HepG2 (cell line): Measurements from ENCODE around the gene PDXDC1. TPM values are rescaled to one million over a fixed set of nuclear protein-coding genes. Genes with fewer than 3 reads are reported as not detected.
"Not testable (repeated sequence)": the region's sequence is repeated elsewhere in the genome, so short reads cannot be mapped to it uniquely, and the experiment has no call there.

Experiments used
- ATAC-seq: fragments of 200-7000 bp; cut with Tn5 transposase; 3 replicates; pipeline ENCODE4 v1.9.1; 2020; ENCODE audit warnings: mild to moderate bottlenecking, moderate library complexity
- BruUV-seq: library from RNA; stranded (reverse); fragments of 400-500 nt; replicated peaks from 2 replicates; lab custom pipeline; 2021; lab: Mats Ljungman, UMichigan
- CTCF ChIA-PET: fragments of 300-600 bp; formaldehyde crosslinking; extraction: SDS; loops from one replicate; lab custom pipeline; 2021; ENCODE audit warnings: low total read pairs, inconsistent platforms, low intra/inter-chr PET ratio; lab: Yijun Ruan, JAX
- POLR2A ChIA-PET: fragments of 350-600 bp; sonication (Branson Sonifier 250); formaldehyde crosslinking; loops from one replicate; lab custom pipeline; 2020; ENCODE audit warnings: antibody characterized with exemption, inconsistent platforms; lab: Yijun Ruan, JAX
- DNase-seq: peaks from one replicate; pipeline ENCODE4 v3.0.0-alpha.2; 2015; ENCODE audit warnings: low spot score
- FAIRE-seq: peaks from 3 replicates; lab custom pipeline; 2011; peaks lifted over from hg19 to GRCh38; lab: Jason Lieb, UNC
- H2AFZ ChIP-seq: one replicate; pipeline ENCODE4 v1.6.1; 2011; ENCODE audit warnings: low read length, inconsistent platforms
- H3K27ac ChIP-seq: fragments of 300-600 bp; 3 replicates; pipeline ENCODE4 v1.8.0; 2011; ENCODE audit warnings: mixed run types, mild to moderate bottlenecking, mixed read lengths, low read length, inconsistent platforms; ENCODE audit not compliant: insufficient read depth; ENCODE audit errors: extremely low read length
- H3K27me3 ChIP-seq, 2 experiments: fragments of 200-600 bp in 1 of 2; 2 replicates in 1 of 2; 3 replicates in 1 of 2; pipeline versions ENCODE4 v1.6.0 to v1.8.0; 2011; ENCODE audit warnings: low read length in 2 of 2, mild to moderate bottlenecking in 2 of 2, moderate library complexity in 2 of 2, inconsistent platforms in 1 of 2; ENCODE audit not compliant: insufficient read depth in 2 of 2, control insufficient read depth in 1 of 2
- H3K36me3 ChIP-seq, 2 experiments: fragments of 200-600 bp in 1 of 2; replicated peaks in 1 of 2; 2 replicates in 1 of 2; 3 replicates in 1 of 2; pipeline versions ENCODE4 v1.5.1 to v1.8.0; 2011; ENCODE audit warnings: low read length in 2 of 2, inconsistent platforms in 1 of 2; ENCODE audit not compliant: insufficient read depth in 2 of 2, control insufficient read depth in 1 of 2
- H3K4me1 ChIP-seq: 2 replicates; pipeline ENCODE4 v1.5.1; 2012; ENCODE audit warnings: low read length, inconsistent platforms; ENCODE audit not compliant: insufficient read depth
- H3K4me2 ChIP-seq: 2 replicates; pipeline ENCODE4 v1.6.0; 2011; ENCODE audit warnings: low read depth, low read length, inconsistent platforms
- H3K4me3 ChIP-seq, 3 experiments: fragments of 200-600 bp in 1 of 3; sonication (generic), shearing (Covaris generic) in 1 of 3; replicated peaks in 1 of 3; 2 replicates each; pipeline ENCODE4 v1.5.1; 2011 to 2016; ENCODE audit warnings: low read length in 3 of 3, inconsistent platforms in 2 of 3, low read depth in 2 of 3, mild to moderate bottlenecking in 2 of 3, control low read depth in 1 of 3, mixed read lengths in 1 of 3; ENCODE audit not compliant: insufficient read depth in 1 of 3
- H3K79me2 ChIP-seq: one replicate; pipeline ENCODE4 v1.6.1; 2011; ENCODE audit warnings: low read length, inconsistent platforms; ENCODE audit not compliant: insufficient read depth
- H3K9ac ChIP-seq: 2 replicates; pipeline ENCODE4 v1.6.0; 2011; ENCODE audit warnings: mild to moderate bottlenecking, low read depth, low read length, inconsistent platforms; ENCODE audit not compliant: insufficient read depth
- H3K9me3 ChIP-seq: 2 replicates; pipeline ENCODE4 v1.5.1; 2012; ENCODE audit warnings: mild to moderate bottlenecking, low read length
- H4K20me1 ChIP-seq: 2 replicates; pipeline ENCODE4 v1.6.0; 2011; ENCODE audit warnings: inconsistent platforms, mild to moderate bottlenecking, low read length, moderate library complexity; ENCODE audit not compliant: insufficient read depth
- BHLHE40 ChIP-seq: IDR thresholded peaks from 2 replicates; pipeline ENCODE4 v1.6.1; 2011; ENCODE audit warnings: low read length, improper control_type of control experiment
- FOXA1 ChIP-seq, 2 experiments: fragments of 450-650 bp in 1 of 2; sonication (generic) in 1 of 2; formaldehyde crosslinking in 1 of 2; IDR thresholded peaks; 2 replicates each; pipeline versions ENCODE4 v1.4.0 to v1.6.1; 2016 to 2020; ENCODE audit warnings: missing genetic modification reagents in 1 of 2
- MNT ChIP-seq: fragments of 450-650 bp; IDR thresholded peaks from 2 replicates; pipeline ENCODE4 v1.6.1; 2016
- SAP130 ChIP-seq: IDR thresholded peaks from 2 replicates; pipeline ENCODE4 v1.6.1; 2016; ENCODE audit warnings: low read depth
- SOX5 ChIP-seq: IDR thresholded peaks from 2 replicates; pipeline ENCODE4 v1.6.1; 2016; ENCODE audit warnings: borderline replicate concordance
- TBX3 ChIP-seq: fragments of 450-650 bp; IDR thresholded peaks from 2 replicates; pipeline ENCODE4 v1.6.1; 2017; ENCODE audit warnings: antibody characterized with exemption, mild to moderate bottlenecking, inconsistent platforms, borderline replicate concordance
- ZBTB33 ChIP-seq: sonication (generic); formaldehyde crosslinking; IDR thresholded peaks from 2 replicates; pipeline ENCODE4 v1.4.0; 2020; ENCODE audit warnings: missing genetic modification reagents
- ZNF7 ChIP-seq: IDR thresholded peaks from 2 replicates; pipeline ENCODE4 v1.6.1; 2016; ENCODE audit warnings: missing biosample characterization, missing genetic modification reagents
- WGBS: methylation state at CpG from one replicate; pipeline ENCODE4 v1.1.6; 2017; ENCODE audit warnings: low lambda C conversion rate; 5-methylcytosine and 5-hydroxymethylcytosine counted together
- in situ Hi-C: cut with HindIII; loops from 2 replicates; pipeline ENCODE4 v1.10.0; 2017; ENCODE audit warnings: low pct_unique_long_range_greater_than_20kb; ENCODE audit not compliant: extremely low pct_ligation_motif_present
- intact Hi-C: fragments of 100-400 bp; cut with micrococcal nuclease; formaldehyde crosslinking; loops from one replicate; pipeline ENCODE4 v1.10.0; 2022; ENCODE audit not compliant: unreplicated experiment
- polyA plus RNA-seq, 8 experiments: library from polyadenylated mRNA; depleted of rRNA in 3 of 8; stranded (reverse) in 7 of 8; unstranded in 1 of 8; fragments of >200 nt; fragmentation: Illumina TruSeq in 4 of 8; extraction: Trizol in 4 of 8; gene quantifications; 2 replicates each; pipeline versions ENCODE4 v1.2.1 to v1.2.3, GENCODE V29; 2011 to 2016; ENCODE audit warnings: low read depth in 4 of 8, missing spikeins in 1 of 8, mixed read lengths in 1 of 8; ENCODE audit not compliant: insufficient read depth in 1 of 8
- total RNA-seq, 5 experiments: library from RNA; depleted of rRNA; stranded (reverse); fragments of >200 nt; fragmentation: Illumina TruSeq; extraction: Trizol; gene quantifications; 2 replicates each; pipeline ENCODE4 v1.2.3, GENCODE V29; 2016; ENCODE audit warnings: low read depth in 1 of 5

Gene PDXDC1
- total and polyA plus RNA-seq, 2 of the 13 experiments (the other 11 are each of a cell fraction or from before 2014, with no cell fraction given): 133 to 169 TPM

GRCh38 chr16:15157644-15158043, 182.8 kb downstream of the PDXDC1 start:
- H3K27me3 ChIP-seq; H3K9me3 ChIP-seq; H2AFZ ChIP-seq; H3K4me2 ChIP-seq; ATAC-seq; intact Hi-C loops; H3K9ac ChIP-seq; H3K4me3 ChIP-seq; POLR2A ChIA-PET; H3K36me3 ChIP-seq; H4K20me1 ChIP-seq; in situ Hi-C loops; CTCF ChIA-PET; BruUV-seq; H3K27ac ChIP-seq; H3K4me1 ChIP-seq; FAIRE-seq; H3K79me2 ChIP-seq; DNase-seq; TF ChIP-seq FOXA1 (IDR thresholded peaks at IDR 0.05): not testable (repeated sequence)
- 0 out of 2 replicates have a peak, but pooled peaks have one; percentile 3 for TF ChIP-seq ZBTB33 (CRISPR knock-in tag)
- peak; percentile 50; the same call in 1 of the 2 replicates for TF ChIP-seq ZNF7
- TF ChIP-seq BHLHE40: peak; percentile 69
- 0 out of 2 replicates have a peak, but pooled peaks have one; percentile 16 for TF ChIP-seq TBX3
- peak; percentile 54 for TF ChIP-seq SAP130 (CRISPR knock-in tag)
- TF ChIP-seq FOXA1 (CRISPR knock-in tag; IDR thresholded peaks at IDR 0.05): peak; percentile 19; the same call in 1 of the 2 replicates
- peak; percentile 34; the same call in 1 of the 2 replicates for TF ChIP-seq SOX5 (CRISPR knock-in tag)
- TF ChIP-seq MNT: peak; percentile 44; the same call in 1 of the 2 replicates
- 56% methylated on average over 8 of the region's 8 CpGs for WGBS
